ENCODE data around the gene ADCY7. TPM values are rescaled to one million over a fixed set of nuclear protein-coding genes. Genes with fewer than 3 reads are reported as not detected.

ADCY7 gene
- total RNA-seq, 1 donor from 2014 or later = 24.4 TPM

DNA sequence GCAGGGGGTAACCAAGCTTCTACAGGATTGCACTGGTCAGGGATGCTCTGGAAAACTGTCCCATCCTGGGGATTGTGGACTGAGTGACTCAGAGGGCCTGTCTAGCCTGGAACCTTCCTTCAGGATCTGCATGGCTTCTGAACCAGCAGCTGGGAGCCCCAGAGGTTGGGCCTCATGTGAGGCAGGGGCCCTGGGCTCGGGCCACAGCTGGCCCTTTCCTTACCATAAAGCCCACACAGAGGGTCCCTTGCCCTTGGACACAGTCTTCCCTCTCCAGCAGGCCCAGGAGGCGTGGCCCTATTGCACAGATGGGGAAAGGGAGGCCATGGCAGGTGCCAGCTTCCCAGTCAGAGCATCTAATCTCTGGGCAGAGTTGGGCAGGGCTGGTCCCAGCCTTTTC lies 30.5 kb downstream of the ADCY7 start:
- no peak for DNase-seq (ENCODE audit: low read depth)

DNA sequence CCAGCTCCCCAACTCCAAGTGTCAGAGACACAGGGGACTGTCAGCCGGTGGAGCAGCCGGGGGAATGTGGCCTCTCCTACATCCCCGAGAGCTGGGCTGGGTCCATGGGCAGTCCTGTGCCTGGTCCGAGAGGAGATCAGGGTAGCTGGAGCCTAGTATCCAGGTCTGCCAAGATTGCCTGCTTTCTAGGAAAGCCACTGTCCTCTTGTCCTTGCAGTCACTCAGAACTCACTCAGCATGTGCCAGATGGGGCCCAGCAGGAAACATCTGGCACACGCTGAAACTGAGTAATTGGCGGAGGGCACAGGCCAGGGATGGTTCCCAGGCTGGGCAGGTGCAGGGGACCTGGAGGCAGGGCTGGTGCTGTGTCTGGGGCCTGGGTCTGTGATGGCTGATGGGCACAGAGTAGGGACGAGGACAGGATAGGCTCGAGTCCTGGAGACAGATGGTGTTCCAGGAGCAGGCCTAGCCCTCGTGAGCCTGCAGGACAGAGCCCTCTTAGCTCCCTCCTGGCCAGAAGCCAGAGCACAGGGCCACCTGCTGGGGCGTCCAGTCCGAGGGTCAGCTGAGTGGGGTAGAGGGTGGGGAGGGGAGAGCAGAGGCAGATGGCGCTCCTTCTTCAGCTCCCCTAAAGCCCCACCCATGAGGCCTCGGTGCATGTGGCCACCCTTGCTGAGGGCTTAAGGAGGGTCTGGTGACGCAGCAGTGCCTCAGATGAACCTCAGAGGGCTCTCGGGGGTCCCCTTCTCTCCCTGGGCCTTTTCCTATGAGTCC lies 31.1 kb downstream of the ADCY7 start:
- peak; percentile 24 for DNase-seq (ENCODE audit: low read depth)

DNA sequence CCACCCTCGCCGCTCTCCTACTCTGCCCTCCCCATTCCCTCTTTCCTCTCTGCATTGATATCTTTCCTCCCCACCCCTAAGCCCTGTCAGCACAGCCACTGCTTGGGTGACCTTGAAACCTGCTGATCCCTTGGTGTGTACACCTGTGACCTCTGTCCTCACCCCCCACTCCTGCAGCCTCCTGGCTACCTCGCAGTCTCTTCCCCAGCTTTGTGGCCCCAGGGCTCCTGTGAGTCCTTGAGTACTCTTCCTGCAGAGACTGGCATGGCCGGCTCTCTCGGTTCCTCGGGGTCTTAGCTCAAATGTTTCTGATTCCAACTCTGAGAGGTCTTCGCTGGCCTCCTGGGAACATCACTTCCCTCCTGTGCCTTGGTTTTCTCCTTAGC lies 31.7 kb downstream of the ADCY7 start:
- no peak for DNase-seq (ENCODE audit: low read depth)

DNA sequence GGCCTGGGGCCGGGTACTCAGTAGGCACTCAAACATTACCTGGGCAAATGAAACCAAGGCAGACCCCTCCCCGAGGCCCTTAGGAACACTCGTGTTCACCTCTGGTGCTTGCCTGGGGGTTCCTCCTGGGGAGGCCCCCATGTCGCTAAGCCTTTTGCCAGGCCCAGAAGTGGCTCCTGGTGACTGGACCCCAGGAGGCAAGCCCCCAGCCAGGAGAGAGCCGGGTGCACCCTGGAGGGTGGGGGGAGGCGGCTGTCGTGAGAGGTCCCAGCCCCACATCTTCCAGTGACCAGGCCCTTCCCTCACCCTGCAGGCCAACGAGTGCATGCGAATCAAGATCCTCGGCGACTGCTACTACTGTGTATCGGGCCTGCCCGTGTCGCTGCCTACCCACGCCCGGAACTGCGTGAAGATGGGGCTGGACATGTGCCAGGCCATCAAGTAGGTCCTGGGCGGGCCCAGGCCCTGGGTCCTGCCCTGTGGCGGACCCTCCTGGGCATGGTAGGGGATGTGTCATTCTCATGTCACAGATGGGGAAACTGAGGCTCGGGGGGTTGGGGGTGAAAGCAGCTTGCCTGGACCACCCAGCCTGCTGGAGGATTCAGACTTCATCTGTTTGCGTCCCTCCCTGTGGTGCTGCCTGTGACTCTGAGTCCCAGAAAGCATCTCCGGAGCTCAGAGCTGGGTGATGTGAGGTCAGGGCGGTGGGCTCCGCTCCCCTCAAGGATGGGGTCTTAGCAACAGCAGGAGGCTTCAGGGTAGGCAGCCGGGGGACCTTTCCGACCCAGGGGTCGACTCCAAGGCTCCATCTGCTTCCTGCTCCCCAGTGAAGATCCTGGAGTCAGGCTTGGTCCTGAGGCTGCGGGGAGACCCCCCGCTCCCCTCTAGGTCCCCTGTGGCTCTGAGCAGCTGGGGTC lies 32.5 kb downstream of the ADCY7 start:
- DNase-seq (ENCODE audit: low read depth) = no peak

DNA sequence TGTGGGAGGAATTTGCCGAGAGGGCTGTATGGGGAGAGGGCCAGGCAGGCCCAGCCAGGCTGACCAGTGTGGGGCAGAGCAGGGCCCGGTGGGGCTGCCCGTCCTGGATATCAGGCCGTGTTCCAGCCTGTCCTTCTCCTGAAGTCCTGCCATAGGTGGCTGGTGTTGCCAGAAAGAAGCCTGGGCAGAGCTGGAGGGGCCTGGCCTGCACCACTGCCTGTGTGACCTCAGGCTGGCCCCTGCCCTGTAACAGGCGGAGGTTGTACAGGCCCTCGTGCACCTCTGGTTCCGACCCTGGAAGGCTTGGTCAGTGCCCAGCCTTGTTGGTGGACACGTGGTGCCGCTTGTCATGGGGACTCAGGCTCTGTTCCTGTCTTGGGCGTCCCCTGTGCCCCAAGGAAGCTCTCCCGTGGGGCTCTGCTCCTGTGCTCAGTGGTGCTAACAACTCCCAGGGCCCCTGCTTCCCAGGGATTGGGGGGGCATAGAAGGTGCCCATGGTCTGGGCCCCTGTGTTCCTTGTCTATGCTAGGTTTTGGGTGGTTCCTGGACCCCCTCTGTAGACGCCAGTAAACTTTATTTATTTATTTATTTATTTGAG lies 33.3 kb downstream of the ADCY7 start:
- no peak for DNase-seq (ENCODE audit: low read depth)

DNA sequence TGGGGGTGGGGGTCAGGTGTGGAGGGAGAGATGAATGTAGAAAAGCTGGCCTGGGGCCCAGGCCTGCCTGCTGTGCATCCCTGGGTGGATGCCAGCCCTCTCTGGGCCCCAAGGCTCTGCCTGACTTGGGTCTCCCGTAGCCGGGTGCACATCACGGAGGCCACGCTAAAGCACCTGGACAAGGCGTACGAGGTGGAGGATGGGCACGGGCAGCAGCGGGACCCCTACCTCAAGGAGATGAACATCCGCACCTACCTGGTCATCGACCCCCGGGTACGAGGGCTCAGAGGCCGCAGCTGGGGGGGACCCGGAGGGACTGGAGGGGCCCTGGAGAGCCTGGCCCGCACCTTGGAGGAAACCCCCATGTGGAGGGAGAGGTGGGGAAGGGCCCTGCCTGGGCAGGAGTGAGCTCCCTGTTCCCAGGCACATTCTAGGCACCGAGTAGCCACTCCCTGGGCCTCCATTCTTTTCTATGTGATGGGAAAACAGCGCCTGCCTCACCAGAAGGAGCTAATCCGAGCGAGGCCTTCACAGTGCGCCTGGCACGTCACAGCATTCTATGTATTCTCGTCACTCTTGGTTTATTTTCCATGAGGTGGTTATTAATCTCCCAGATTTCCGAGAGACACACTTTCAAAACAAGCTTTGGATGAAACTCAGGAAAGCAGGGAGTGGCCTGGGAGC lies 34.7 kb downstream of the ADCY7 start:
- DNase-seq (ENCODE audit: low read depth) = no peak

DNA sequence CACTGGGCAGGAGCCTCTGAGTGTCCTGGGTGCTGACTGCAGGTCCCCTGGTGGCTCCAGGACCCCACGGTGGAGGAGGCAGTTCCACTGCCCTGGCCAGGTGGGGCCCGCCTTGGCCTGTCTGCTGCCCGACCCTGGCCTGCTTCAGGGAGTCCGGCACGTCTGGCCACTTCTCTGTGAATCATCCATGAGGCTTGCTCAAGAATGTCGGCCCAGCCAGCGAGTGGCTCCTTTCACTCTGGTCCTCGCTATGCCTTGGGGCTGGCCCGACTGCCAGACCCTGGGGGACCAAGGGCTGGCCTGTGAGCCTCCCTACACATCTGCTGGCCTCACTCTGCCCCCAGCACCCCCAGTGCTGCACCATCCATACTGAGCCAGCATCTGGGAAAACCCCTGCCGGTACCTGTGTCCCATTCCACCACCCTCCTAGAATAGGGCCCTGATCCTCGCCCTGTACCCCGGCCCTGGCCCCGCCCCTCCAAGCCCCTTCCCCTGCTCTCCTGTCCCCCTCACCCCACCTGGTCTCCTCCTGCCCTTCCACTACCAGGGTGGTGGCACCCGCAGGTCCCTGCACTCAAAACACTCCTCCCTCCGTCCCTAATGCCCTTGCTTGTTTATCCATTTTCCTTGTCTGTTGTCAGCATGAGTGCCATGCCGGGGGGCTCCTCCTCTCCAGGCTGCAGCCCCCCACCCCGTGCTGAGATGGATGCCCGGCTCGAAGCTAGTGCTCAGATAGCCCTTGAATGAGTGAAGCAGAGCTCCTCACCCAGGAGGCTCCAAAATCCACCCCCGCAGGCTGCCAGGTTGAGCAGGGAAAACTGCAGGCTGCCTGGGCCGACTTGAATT lies 35.5 kb downstream of the ADCY7 start:
- peak; percentile 52 for DNase-seq (ENCODE audit: low read depth)

DNA sequence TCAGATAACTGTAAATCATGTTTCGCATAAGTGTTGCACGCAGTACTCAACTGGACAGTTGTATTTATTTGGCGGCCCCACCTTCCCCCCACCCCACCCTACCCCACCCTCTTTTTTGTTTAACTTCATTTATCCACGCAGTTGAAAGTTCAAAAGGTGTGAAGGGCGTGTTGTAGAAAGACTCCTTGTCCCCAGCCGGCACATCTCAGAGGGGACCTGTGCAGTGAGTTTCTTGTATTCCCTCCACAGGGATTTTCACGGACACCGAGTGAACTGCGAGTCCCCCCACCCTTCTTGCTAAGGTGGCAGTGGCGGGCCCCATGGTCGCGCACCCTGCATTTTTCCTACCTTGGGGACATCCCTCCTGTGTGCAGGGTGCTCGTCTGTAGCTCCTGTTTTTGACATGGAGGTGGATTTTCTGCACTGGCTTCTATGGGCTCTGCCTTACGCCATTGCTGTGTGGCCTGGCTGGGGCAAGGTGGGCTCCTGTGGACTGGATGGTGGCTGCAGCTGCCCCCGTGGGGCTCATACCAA lies 36.2 kb downstream of the ADCY7 start:
- no peak for DNase-seq (ENCODE audit: low read depth)

DNA sequence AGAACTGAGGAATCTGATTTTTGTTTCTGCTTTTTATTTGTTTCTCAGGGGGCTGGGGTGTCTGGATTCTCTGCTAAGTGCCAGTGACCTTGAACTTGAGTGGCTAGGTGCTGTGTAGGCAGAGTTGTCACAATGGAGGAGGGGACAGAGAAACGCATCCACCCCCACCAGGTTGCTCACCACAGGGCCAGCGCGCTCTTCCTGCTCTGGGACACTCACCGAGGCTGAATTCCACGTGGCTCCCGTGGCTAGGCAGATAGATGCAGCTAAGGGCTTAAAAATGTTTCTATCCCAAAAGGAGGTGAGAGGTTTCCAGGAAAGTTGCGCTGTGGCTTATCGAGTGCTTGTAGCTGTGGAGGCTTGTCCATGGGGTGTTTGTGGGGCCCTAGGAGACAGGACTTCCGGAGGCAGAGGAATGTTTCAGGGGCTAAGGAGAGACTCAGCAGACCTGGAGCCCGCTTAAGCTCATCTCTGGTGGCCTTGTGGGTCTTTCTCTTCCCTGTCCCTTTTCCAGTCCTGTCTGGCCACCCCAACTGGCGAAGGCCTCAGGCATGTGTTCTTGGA lies 36.8 kb downstream of the ADCY7 start:
- DNase-seq (ENCODE audit: low read depth) = peak; percentile 60

DNA sequence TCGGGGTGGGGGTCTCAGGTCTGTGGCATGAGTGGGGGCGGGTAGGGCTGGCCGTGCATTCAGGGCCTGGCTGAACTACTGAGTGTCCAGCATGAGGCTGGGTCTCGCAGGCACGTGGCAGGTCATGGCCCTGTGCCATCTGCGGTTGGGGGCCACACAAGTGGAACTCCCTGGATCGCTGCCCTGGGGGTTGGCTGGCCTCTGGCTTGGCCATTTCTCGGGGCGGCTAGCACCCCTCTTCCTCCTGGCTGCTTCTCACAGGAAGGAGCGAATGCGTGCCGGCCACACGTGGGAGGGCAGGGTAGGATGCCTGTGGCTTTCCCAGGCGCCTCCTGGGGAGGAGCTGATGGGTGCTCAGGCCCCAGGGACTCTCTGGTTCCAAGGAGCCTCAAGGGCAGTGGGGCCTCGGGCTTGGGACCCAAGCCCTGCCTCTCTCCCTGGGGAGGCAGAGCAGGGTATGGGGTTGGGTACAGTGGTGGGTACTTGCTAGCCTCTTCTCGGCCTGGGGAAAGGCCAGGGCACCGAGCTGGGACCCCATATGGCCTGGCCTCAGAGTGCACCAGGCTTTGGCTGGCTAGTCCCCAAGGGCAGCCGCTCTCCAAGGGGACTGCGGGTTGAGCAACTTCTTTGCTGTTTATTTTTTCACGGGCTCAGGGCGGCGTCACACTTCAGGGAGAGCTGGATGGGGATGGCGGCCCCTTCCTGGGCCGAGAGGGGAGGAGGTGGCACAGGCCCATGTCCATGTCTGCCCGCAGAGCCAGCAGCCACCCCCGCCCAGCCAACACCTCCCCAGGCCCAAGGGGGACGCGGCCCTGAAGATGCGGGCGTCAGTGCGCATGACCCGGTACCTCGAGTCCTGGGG lies 37.5 kb downstream of the ADCY7 start:
- DNase-seq (ENCODE audit: low read depth) = no peak

DNA sequence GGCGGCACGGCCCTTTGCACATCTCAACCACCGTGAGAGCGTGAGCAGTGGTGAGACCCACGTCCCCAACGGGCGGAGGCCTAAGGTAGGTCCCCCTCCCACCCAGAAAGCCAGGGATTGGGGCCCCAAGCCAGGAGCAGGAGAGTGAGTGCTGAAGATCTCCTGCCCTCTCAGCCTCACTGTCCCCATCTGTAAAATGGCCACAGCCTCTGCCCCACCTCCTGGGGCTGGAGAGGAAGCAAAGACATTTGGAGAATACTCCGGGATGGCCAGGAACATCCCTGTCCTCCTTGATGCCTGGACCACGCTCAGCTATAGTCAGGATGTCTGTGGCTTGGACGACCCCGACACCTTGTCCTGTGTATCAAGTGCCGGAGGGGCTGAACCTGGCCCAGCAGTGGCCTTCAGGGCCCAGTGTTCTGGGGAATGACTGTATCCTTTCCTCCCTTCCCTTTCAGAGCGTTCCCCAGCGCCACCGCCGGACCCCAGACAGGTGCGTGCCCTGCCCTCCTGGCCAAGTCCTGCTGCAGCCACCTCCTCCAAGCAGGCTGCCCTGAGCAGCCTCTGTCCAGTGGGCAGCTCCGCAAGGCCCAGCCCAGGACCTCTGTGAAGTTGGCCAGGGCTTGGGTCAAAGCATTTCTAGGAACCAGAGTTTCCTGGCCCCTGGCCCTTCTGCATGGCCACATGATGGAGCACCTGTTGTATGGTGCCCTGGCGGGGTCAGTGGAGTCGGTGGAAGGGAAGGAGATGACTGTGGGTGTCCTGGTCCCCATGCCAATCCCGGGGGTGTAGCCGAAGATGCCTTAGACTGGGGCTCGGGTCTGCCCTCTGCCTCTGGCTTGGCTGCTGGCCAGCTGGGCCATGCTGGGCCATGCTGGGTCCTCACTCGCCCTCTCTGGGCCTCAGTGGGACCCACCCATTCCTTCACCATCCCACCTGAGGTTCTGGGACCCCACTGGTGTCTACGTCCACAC lies 38.4 kb downstream of the ADCY7 start:
- peak; percentile 24 for DNase-seq (ENCODE audit: low read depth)

DNA sequence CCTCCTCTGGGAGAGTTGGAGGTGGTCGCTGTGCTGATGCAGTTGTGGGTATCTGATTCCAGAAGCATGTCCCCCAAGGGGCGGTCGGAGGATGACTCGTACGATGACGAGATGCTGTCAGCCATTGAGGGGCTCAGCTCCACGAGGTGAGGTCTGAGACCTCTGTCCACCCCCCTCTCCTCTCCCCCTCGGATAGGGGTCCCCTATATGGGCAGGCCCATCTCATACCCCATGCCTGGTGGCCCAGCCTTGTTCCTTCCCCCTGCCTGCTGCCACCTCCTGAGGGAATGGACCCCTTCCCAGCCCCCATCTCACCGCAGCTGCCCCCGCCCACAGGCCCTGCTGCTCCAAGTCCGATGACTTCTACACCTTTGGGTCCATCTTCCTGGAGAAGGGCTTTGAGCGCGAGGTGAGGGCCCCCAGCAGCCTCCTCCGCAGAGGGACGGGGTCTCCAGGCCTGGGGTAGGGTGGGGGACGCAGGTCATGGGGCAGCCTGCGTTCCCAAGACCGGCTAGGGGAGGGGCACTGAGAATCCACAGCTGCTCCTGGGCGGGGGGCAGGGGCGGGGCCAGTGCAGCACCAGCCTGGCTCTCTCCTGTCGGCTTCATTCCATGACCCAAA lies 39.2 kb downstream of the ADCY7 start:
- no peak for DNase-seq (ENCODE audit: low read depth)

DNA sequence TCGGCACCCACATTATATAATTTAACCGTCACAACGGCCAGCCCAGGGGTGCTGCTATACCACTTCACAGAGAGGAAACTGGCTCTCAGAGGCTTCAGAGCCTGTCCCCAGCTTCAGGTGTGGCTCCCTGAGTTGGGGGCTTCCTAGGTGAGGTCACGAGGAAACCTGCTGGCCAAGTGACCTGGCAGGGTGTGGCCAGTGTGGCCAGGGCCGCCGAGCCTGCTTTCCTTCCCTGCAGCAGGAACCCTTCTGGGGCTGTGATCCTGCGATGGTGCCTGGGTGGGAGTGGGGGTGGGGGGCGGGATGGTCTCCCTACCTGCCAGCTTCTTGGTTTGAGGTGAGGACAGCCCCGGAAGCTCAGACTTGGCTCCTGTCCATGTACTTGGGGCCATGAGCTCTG lies 39.9 kb downstream of the ADCY7 start:
- no peak for DNase-seq (ENCODE audit: low read depth)

DNA sequence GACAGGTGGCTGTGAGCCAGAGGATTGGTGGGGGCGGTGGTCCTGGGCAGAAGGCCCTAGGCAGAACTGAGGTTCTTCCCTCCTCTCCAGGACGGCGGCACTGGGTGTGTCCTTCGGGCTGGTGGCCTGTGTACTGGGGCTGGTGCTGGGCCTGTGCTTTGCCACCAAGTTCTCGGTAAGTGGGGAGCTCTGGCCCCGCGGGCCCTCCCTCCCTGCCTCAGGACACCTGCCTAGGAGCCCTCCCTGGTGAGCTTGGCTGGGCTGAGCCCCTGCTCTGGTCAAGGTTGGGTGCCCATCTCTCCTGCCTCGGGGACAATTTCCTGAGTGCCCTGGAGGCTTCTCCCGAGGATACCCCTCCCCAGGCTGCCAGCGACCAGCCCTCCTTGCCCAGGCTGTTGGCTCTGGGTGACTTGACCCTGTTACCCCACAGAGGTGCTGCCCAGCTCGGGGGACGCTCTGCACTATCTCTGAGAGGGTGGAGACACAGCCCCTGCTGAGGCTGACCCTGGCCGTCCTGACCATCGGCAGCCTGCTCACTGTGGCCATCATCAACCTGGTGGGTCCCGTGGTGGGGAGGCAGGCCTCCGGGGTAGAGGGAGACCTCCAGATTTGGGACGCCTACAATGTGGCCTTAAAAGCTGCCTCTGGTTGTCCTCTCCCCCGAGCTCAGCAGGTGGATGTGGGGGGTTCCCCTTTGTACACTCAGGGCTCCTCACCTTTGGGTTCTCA lies 42.0 kb downstream of the ADCY7 start:
- DNase-seq (ENCODE audit: low read depth) = no peak

DNA sequence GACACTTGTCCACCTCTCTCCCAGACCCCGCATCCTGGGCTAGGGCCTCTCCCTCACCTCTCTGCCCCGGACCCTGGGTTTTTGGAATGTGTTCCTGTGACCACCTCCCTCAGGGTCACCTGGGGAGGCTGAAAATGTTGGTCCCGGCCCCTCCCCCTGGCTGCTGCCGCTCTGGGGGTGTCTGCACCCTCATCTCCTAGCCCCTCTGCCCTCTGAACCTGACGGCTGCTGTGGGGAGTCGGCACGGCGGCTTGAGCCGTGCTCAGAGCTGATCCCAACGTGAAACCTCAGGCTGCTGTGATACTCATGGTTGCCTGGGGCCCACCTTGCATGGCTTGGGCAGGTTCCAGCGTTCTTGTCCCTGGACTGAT lies 42.8 kb downstream of the ADCY7 start:
- DNase-seq (ENCODE audit: low read depth) = no peak

DNA sequence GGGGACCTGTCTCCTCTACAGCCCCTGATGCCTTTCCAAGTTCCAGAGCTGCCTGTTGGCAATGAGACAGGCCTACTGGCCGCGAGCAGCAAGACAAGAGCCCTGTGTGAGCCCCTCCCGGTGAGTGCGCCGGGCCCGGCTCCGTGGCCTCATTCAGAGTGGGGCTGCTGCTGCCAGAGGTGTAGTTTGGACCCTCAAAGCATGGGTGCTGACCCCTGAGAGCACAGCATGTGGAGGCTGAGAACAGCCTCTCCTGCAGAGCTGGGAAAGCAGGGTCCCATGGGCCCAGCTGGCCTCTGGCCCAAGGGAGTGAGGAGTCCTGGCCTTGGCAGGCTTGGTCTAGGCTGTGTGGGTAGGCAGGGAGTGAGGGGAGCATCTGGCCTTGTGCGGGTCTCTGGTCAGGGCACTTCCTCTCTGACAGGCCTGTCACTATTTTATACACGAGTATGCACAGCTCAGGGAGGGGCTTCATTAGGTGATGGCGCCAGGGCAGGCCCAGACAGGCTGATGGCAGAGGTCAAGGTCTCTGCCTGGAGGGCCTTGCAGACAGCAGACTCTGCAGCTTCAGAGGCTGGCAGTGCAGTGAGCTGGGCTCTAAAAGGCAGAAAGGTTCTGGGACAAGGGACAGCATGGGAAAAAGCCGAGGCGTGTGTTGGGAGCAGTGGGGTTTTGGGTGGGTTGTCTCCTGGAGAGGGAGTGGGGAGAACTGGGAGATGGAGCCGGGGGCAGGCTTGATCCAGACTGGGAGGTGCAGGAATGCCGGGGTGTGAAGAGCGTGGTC lies 43.4 kb downstream of the ADCY7 start:
- no peak for DNase-seq (ENCODE audit: low read depth)
